ENCODE results near the gene TRNP1.
A peak's percentile ranks its signal among the peaks of the same experiment; 100 is the strongest.

TRNP1 gene

DNA sequence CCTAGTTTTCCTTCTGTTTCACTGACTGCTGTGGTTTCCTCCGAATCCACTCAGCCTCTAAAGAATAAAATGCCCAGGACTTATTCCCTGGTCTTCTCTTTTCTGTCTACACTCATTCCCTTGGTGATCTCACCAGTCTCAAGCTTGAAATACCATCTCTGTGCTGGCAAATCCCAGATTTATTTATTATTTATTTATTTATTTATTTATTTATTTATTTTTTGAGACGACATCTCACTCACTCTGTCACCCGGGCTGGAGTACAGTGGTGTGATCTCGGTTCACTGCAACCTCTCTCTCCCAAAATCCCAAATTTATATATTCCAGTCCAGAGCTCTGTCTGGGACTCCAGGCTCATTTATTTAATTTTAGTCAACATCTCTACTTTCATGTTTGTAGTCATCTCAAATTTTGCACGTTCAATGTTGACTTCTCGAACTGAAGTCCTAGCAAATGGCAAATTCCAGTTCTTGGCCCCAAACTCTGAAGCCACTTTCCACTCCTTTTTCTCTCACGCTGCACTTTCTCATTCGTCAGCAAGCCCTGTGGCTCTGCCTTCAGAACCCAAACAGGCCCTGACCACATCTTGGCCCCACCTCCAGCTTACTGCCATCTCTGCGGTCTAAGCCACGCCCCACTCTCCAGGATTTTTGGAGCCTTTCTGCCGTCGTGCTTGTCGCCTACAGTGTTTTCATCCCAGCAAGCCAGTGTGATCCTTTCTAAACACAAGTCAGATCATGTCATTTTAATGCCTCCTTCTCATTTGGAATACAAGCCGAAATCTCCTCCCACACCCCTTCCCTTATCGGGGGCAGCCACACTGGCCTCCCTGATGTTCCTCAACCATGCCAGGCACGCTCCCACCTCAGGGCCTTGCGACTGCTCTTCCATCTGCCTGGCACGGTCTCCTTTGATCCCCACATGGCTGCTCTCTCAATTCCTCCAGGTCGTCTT, 33.4 kb downstream of the TRNP1 start:
- no peak for DNase-seq (ENCODE audit: low read depth in 2 of 2)

DNA sequence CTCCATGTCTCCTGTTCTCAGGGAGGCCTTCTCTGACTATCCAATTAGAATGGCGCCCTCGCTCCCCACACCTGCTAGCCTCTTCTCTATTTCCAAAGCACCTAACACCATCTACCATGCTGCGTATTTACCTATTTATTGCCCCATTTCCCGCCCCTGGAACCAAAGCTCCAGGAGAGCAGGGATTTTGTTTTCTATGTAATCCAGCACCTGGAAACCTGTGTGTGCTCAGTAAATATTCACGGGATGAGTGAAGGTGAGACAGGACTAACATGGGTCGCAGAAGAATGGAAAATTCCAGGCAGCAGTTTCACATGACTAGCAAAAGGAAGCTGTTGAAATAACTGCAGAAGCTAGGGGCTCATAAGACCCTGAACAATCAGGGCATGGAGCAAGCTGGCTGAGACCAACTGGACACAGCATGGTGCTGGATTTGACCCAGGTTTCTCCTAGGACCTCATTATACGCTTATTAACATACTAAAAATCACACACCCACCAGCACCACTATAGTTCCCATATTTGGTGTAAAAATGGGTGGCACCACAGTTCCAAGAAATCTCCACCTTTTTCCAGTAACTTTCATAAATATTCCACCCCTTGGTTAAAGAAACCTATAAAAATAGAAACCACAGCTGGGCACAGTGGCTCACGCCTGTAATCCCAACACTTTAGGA, 34.2 kb downstream of the TRNP1 start:
- no peak for DNase-seq (ENCODE audit: low read depth in 2 of 2)

DNA sequence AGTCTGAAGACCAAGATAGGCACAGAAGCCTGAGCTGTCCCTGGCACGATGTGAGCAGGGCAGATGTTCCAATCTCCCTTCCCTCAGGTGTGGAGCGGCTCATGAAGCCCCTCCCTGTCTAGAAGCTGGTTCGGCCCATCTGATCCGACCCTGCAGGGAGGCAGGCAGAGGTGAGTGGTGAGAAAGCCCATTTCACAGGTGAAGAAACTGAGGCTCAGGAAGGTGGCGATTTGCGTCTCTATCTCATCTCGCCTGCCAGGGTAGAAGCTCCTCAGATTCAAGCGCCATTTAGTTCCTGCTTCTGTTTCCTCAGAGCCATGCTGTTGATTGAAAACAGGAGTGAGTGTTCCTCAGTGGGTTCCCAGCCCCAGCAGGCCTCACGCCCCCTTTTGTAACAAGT, 36.0 kb downstream of the TRNP1 start:
- DNase-seq (ENCODE audit: low read depth in 2 of 2) = no peak

DNA sequence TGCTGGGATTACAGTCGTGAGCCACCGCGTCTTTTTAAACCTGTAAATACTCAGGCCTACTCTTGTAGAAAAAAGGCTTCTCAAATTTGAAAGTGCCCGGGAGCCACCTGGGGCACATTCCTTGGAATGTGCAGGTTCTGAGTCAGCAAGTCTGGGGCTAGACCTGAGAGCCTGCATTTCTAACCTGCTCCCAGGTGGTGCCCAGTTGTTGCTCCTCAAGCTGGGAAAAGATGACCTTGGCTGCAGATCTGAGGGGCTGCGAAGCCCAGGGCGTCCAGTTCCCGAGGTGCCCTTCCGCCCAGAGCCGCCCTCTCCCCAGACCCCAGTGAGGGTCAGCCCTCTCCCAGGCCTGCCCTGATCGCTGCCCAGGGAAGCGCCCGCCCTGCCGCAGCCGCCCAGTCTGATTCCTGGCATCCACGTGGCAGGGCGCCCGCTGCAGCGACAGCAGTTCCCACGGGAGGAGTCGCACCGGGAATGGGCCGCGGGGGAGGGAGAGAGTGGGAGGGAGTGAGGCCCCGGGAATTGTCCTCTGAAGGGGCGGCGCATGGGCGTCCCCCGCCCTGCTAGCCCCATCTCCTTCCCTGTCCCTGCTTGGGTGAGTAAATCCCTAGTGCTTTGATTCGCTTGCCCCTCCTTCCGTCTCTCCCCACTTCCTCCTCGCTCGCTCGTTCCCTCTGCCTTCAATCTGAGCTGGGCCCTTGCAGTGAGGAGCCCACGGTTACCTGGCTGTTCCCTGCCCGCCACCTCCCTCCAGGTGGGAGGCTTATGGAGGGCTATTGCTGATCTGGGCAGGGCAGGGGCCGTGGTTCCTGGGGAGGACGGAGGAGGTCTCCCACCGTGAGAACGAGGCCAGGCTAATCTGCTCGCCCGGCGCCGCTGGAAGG, 38.0 kb downstream of the TRNP1 start:
- DNase-seq (ENCODE audit: low read depth in 2 of 2) = no peak

DNA sequence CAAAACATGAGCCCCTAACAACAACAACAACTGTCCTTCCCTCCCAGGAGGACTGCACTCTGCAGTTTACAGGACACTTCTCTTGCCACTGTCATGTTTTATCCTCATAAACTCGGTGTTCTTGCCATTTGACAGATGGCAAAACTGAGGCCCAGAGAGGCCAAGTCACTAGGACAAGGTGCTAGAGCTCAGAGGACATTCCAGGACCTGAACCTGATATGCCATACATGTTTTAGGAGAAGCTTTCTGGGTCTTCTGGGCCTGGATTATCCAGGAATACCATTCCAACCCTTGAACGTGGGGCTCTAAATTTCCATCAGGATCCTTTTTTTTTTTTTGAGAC, 38.6 kb downstream of the TRNP1 start:
- DNase-seq (ENCODE audit: low read depth in 2 of 2) = no peak

DNA sequence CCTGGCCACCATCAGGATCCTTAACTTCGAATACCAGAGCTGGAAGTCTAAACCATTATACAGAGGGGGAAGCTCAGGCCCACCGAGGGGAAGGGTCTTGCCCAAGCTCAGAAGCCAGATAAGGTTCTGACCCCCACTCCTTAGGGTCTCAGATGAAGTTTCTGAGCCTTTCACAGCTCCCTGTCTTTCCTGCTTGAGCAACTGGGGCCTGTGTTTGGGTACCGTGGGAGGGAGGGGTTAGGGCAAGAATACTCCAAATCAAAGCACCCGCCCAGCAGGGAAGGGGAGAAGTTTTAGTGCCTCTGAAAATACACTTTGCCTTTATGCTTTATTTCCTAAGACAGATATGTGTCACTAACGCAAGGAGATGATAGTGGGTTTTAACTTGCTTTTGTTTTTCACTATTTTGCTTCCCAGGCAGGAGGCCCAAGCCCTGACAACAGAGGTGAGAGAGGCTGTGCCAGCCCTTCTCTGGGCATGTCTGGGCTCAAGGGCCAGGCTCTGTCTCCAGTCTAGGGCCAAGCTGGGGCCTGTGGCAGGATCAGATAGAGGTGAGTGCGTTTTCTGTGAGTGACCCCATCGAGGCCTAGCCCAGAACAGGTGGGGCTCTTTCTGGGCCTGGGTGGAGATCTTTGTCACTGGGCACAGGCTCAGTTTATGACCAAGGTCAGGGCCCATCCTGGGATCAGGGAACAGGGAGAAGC, 39.7 kb downstream of the TRNP1 start:
- no peak for DNase-seq (ENCODE audit: low read depth in 2 of 2)

DNA sequence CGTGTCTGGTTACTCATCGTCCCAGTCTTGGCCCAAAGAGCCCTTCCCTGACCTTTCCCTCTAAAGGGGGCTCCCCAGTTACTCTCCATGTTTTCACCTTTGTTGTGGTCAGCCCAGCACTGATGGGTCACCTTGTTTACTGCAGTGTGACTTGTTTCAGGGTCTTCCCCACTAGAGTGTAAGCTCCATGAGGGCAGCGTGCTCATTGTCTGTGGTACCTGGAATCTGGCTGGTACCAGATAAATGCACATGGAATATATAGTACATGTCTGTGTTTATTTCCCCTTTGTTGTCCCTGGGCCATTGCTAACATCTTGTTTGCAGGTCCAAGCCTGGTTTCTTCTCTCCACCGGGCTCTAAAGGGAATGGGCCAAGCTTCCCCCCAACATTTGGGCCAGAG, 41.9 kb downstream of the TRNP1 start:
- DNase-seq (ENCODE audit: low read depth in 2 of 2) = no peak

DNA sequence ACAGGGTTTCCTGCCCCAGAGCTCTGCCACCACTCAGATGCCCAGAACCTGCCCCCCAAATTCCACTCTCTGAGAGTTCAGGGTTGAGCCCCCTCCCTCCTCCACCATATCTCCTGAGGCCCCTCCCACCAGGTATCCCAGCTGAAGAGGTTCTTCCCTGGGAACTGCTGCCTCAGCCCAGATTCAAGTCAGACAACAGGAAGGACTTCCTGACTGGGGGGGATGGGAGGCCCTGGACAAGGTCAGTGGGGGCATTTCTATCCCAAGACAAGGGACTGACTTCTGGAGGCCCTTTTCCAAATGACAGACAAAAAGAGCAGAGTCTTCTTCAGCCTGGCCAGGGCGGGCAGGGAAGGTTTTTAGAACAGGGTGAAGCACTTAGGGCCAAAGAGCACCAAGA, 43.2 kb downstream of the TRNP1 start:
- DNase-seq (ENCODE audit: low read depth in 2 of 2) = no peak

DNA sequence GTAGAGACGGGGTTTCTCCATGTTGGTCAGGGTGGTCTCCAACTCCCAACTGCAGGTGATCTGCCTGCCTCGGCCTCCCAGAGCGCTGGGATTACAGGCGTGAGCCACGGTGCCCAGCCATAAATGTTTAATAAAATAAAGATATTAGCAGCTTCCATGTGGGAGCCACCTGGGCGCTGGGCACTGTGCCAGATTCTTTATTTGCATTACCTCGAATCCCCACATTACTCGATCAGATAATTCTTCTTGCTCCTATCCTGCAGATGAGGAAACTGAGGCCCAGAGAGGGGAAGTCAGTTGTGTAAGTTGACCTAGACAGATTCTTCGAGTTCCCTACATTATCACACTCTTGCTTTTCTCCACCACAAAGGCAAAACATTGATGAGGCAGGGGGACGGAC, 44.0 kb downstream of the TRNP1 start:
- no peak for DNase-seq (ENCODE audit: low read depth in 2 of 2)

DNA sequence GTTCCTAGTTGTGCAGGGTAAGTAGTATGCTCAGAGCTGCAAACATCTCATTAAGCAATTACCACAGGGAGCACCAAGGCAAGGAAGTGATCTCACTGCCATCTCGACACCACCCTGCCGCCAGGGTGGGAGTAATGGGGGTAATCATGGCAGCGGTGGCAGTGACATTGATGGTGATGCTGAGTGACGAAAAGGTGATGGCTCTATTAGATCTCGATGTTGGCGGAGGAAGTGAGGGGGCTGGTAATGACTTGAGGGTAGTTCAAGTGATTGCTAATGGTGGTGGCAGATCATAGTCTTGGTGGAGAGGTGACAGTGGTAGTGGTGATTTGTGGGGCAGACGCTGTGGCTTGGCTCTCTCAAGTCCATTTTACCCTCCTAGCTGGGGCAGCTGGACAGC, 44.5 kb downstream of the TRNP1 start:
- DNase-seq (ENCODE audit: low read depth in 2 of 2) = no peak

DNA sequence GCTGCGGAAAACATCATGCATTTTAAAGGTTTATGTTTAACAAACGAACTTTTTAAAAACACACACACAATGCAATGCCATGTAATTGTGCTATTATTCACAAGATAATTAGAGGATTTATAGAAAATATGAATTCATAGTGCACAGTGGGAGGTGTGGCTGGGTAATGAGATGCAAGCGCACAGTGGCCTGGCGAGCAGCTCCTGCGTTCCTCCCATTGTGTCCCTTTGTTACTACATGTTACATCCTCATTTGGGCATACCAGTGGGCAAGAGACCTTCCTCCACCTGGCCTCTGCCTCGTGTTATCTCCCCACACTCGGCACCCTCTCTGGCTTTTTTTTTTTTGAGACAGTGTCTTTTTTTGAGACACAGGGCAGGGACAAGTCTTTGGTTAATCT, 49.2 kb downstream of the TRNP1 start:
- no peak for DNase-seq (ENCODE audit: low read depth in 2 of 2)

DNA sequence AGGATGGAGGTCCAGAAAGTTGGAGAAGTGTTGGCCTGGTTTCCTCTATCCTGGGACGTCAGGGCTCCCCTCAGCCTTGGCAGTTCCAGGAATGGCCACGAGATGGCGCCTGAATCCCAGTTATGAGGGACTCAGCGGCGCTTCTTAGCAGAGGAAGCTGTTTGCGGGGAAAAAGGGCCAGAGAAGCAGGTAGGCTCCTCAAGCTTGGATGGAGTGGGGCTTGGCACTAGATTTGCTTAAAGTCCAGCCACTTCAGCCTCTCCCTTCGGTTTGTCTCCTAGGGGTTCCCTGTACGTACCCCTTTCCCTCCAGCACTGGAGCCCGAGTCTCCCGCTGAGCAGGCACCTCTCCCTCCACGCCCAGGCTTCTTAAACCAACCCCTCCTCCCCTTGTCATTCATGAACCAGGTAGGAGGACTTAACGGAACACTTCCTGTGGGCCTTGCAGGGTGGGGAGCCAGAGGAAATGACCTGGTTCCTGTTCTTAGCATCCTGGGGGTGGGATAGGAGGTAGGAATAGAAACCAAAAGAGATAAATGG, 51.2 kb downstream of the TRNP1 start:
- DNase-seq (ENCODE audit: low read depth in 2 of 2) = peak; percentile 73 to 88

DNA sequence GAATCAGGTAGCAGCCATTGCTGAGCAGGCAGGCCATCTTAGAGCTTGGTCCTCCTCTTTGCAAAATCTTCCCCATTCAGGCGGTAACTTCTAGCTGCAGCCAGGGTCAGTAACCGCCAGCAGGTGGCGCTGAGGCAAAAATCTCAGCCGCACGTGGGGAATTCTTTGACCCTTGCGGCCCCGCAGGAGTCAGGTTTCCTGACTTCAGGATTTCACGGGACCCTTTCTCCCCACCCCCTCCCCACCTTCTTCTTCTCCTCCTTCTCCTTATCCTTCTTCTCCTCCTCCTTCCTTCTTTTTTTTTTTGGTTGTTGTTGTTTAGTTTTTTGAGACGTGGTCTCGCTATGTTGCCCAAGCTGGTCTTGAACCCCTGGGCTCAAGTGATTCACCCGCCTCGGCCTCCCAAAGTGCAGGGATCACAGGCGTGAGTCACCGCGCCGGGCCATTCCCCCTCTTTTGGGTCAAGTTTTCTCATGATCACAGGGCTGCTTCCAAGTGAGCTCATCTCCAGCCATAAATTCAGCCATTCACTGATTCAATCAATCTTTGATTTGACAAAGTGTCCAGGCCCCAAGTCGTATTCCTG, 52.6 kb downstream of the TRNP1 start:
- DNase-seq (ENCODE audit: low read depth in 2 of 2) = peak; percentile 25 to 50

DNA sequence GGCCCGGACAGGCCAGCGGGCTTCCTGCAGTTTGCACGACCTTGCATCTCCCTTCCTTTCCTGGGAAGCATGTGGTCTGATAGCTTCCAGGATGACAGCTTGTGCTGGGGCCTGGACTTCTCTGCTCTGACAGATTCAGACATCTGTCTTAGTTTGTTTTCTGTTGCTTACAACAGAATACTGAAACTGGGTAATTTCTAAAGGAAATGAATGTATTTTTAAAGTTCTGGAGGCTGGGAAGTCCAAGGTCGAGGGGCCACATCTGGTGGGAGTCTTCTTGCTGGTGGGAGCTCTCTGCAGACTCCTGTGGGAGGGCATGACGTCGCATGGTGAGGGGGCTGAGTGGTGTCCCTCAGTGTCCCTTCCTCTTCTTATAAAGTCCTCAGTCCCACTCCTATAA, 54.4 kb downstream of the TRNP1 start:
- DNase-seq (ENCODE audit: low read depth in 2 of 2) = no peak

DNA sequence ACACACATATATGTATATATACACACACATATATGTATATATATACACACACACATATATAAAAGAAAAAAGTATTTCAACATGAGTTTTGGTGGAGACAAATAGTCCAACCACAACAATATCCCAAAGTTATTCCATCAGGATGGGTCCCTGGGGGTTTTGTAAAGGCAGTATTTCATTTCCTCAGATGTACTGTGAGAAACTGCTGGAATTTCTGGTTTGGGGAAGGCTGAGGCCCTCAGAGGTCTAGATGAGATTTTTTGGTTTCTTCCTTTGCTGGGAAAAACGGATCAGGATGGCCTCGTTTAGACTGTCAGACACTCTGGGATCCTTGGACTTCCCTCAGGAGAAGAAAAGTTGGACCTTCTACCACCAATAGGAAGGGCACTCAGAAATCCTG, 55.6 kb downstream of the TRNP1 start:
- DNase-seq (ENCODE audit: low read depth in 2 of 2) = no peak

DNA sequence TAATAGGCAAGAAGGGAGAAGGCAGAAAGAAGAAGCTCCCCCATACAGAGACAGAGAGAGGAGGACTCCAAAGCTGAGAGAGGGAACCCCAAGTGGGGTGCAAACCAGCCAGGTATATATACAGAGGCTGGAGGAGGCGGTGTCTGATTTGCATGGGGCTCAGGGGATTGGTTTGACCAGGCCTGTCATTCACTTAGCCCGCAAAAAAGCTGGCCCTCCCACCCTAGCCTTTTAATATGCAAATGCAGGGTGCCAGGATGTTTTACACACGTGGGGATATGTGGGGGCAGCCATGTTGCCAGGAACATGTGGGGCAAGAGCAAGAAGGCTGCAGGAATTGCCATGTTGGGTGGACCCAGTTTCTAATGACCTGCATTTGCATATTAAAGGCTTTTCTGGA, 56.1 kb downstream of the TRNP1 start:
- DNase-seq (ENCODE audit: low read depth in 2 of 2) = no peak
